Activated B cell treated with CpG ODN at 0.5 μM for 24 hours (primary cell): Measurements from ENCODE around the gene EBLN1. TPM values are rescaled to one million over a fixed set of nuclear protein-coding genes. Genes with fewer than 3 reads are reported as not detected.

Experiments
- ATAC-seq: fragments of 200-7000 bp; cut with Tn5 transposase; one replicate; pipeline ENCODE4 v1.10.0; 2021; ENCODE audit warnings: low read depth, mild to moderate bottlenecking, moderate library complexity
- CTCF ChIA-PET: fragments of 350-600 bp; sonication (Branson Sonifier 250); formaldehyde crosslinking; loops from one replicate; lab custom pipeline; 2021; ENCODE audit warnings: antibody characterized with exemption; lab: Charles Lee
- POLR2A ChIA-PET: fragments of 350-600 bp; sonication (Branson Sonifier 250); formaldehyde crosslinking; loops from one replicate; lab custom pipeline; 2021; ENCODE audit warnings: antibody characterized with exemption; lab: Charles Lee
- DNase-seq: peaks from one replicate; pipeline ENCODE4 v3.0.0; 2022
- H3K27ac Mint-ChIP-seq: one replicate; pipeline ENCODE4 v1.8.0; 2020; ENCODE audit warnings: mixed read lengths
- H3K27me3 Mint-ChIP-seq: one replicate; pipeline ENCODE4 v1.8.0; 2021; ENCODE audit warnings: mixed read lengths
- H3K36me3 Mint-ChIP-seq: one replicate; pipeline ENCODE4 v1.8.0; 2021; ENCODE audit warnings: low read depth, mixed read lengths
- H3K4me1 Mint-ChIP-seq: one replicate; pipeline ENCODE4 v1.8.0; 2021; ENCODE audit warnings: mixed read lengths
- H3K4me3 Mint-ChIP-seq: one replicate; pipeline ENCODE4 v1.8.0; 2020; ENCODE audit warnings: mild to moderate bottlenecking, mixed read lengths
- H3K9me3 Mint-ChIP-seq: one replicate; pipeline ENCODE4 v1.8.0; 2020; ENCODE audit warnings: mixed read lengths
- CTCF ChIP-seq: fragments of 200-600 bp; IDR thresholded peaks from one replicate; pipeline ENCODE4 v1.8.0; 2022; ENCODE audit warnings: antibody characterized with exemption, mild to moderate bottlenecking
- intact Hi-C: fragments of 100-400 bp; cut with micrococcal nuclease; formaldehyde crosslinking; loops from one replicate; pipeline ENCODE4 v1.15.1; 2024
- total RNA-seq: library from RNA; stranded (reverse); gene quantifications from 2 replicates; pipeline ENCODE4 v1.2.3, GENCODE V29; 2022

Gene EBLN1
- total RNA-seq, 1 donor from 2014 or later = not detected

DNA sequence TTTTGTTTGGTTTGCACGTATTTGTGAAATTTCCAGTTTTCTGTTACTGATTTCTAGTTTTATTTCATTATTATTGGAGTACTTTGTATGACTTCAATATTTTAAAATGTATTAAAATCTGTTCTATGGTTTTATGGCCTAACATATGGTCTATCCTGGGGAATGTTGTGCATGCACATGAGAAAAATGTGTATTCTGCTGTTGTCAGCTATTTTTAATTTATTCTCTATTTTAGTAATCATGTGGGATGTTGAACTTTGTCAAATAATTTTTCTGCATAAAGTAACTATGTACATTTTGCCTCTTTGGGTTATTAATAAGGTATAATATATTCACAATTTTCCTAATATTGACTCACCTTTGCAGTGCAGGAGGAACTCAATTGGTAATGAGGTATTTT, 46.7 kb downstream of the EBLN1 start:
- TF ChIP-seq CTCF = no peak

DNA sequence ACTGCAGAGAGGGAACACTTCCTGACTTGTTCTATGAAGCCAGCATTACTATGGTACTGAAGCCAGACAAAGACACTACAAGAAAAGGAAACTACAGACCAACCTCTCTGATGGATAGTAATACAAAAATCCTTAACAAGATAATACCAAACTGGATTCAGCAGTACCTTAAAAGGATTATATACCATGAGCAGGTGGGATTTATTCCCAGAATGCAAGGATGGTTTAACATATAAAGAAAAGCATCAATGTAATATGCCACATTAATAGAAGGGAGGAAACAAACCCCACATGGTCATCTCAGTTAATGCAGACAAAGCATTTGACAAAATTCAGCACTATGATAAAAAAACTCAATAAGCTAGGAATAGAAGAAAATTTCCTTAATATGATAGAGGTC, 47.2 kb downstream of the EBLN1 start:
- ATAC-seq = no peak
- POLR2A ChIA-PET = no interaction called here
- TF ChIP-seq CTCF = no peak
- Mint-ChIP-seq H3K4me1 (no peaks in the 10 kb centered on the region), H3K27me3 (peaks cover 10% of the 10 kb centered on the region), H3K9me3 (peaks cover 7% of the 10 kb centered on the region), H3K36me3 (no peaks in the 10 kb centered on the region), H3K27ac (no peak overlapping the region), H3K4me3 (no peak overlapping the region)
- no peak for DNase-seq
- CTCF ChIA-PET = no interaction called here
- intact Hi-C loops = no loop called here

More for the DNA sequence above, 46.7 kb downstream of the EBLN1 start:
- H3K9me3 Mint-ChIP-seq = peaks cover 7% of the 10 kb centered on the region
- H3K4me1 Mint-ChIP-seq = no peaks in the 10 kb centered on the region
- ChIA-PET POLR2A (no interaction called here), CTCF (no interaction called here)
- intact Hi-C loops = no loop called here
- H3K36me3 Mint-ChIP-seq = no peaks in the 10 kb centered on the region
- H3K27ac Mint-ChIP-seq = no peak overlapping the region
- H3K27me3 Mint-ChIP-seq = peaks cover 9% of the 10 kb centered on the region
- no peak overlapping the region for H3K4me3 Mint-ChIP-seq
- DNase-seq (no peak), ATAC-seq (no peak)

DNA sequence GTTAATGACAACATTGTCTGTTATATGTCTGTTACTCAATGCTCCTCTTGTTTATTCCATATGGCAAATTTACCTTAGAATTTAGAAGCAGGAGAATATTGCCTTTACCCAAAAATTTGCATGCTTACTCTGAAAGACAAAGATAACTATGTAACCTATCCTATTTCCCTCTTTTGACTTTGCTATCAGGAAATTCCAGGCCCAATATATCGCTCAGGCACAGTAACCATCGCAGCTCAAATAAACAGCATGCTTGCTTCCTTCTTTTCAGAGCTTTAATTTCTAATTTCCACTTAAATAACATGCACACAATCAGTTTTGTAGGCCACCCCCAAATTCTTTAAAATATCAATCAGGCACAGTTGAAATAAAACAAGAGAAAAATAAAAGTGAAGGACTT, 57.8 kb downstream of the EBLN1 start:
- no peaks in the 10 kb centered on the region for H3K27me3 Mint-ChIP-seq
- intact Hi-C loops = no loop called here
- no peaks in the 10 kb centered on the region for H3K36me3 Mint-ChIP-seq
- DNase-seq = no peak
- no peak for TF ChIP-seq CTCF
- POLR2A ChIA-PET = no interaction called here
- H3K27ac Mint-ChIP-seq = no peak overlapping the region
- CTCF ChIA-PET = no interaction called here
- no peak for ATAC-seq
- no peak overlapping the region for H3K4me3 Mint-ChIP-seq
- peaks cover 8% of the 10 kb centered on the region for H3K4me1 Mint-ChIP-seq
- no peaks in the 10 kb centered on the region for H3K9me3 Mint-ChIP-seq

GRCh38 chr10:22159180-22159579, 58.6 kb downstream of the EBLN1 start:
- ChIA-PET CTCF (no interaction called here), POLR2A (no interaction called here)
- no peak for DNase-seq
- Mint-ChIP-seq H3K4me3 (peak overlapping the region; percentile 33), H3K9me3 (no peaks in the 10 kb centered on the region), H3K4me1 (peaks cover 8% of the 10 kb centered on the region), H3K27ac (no peak overlapping the region), H3K27me3 (no peaks in the 10 kb centered on the region), H3K36me3 (no peaks in the 10 kb centered on the region)
- TF ChIP-seq CTCF = no peak
- ATAC-seq = no peak
- intact Hi-C loops = no loop called here

Other genes with a start within 250 kb of the EBLN1 start
- gene DNAJC1, start 214.3 kb downstream of the EBLN1 start, total RNA-seq = 9.2 and 10.9 TPM in 2 replicates
- 68.2 and 72.8 TPM in 2 replicates for gene COMMD3, start 98.4 kb upstream of the EBLN1 start, total RNA-seq
- gene BMI1, start 103.1 kb upstream of the EBLN1 start, total RNA-seq = 62.3 and 70.1 TPM in 2 replicates
- gene SPAG6, start 127.5 kb upstream of the EBLN1 start, total RNA-seq = 0.12 and 0.62 TPM in 2 replicates